ENCODE results near the gene AKR1C2.
"Not testable (repeated sequence)": the region's sequence is repeated elsewhere in the genome, so short reads cannot be mapped to it uniquely, and the experiment has no call there.

Gene AKR1C2

DNA sequence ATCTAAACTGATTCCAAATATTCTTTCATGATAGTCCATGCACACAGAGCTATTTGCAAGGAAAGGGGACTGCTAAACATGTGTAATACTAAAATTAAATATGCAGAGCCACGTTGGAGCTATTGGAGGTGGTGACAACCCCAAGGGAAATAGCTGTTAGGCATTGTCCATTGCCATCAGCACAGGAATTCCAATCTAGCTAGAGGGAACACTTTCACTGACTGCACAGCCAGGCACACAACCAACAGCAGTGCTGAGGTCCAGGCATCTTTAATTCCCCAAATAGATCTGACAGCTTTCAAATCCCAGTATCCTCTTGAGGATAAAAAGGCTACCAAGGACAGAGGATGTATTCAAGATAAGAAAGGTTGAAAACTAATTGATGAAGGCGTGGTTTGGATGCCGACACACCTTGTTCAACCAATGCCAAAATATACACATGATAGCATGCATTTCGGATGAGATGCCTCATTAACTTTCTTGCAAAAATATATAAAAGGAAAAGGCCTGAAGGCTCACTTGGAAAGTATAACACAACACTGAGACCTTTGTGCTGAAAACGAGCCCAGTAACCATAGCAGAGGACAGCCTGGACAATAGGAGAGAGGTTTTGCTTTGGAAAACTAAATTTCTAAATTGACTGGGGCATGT is 52.0 kb downstream of the AKR1C2 start:
- not testable (repeated sequence) for DNase-seq

DNA sequence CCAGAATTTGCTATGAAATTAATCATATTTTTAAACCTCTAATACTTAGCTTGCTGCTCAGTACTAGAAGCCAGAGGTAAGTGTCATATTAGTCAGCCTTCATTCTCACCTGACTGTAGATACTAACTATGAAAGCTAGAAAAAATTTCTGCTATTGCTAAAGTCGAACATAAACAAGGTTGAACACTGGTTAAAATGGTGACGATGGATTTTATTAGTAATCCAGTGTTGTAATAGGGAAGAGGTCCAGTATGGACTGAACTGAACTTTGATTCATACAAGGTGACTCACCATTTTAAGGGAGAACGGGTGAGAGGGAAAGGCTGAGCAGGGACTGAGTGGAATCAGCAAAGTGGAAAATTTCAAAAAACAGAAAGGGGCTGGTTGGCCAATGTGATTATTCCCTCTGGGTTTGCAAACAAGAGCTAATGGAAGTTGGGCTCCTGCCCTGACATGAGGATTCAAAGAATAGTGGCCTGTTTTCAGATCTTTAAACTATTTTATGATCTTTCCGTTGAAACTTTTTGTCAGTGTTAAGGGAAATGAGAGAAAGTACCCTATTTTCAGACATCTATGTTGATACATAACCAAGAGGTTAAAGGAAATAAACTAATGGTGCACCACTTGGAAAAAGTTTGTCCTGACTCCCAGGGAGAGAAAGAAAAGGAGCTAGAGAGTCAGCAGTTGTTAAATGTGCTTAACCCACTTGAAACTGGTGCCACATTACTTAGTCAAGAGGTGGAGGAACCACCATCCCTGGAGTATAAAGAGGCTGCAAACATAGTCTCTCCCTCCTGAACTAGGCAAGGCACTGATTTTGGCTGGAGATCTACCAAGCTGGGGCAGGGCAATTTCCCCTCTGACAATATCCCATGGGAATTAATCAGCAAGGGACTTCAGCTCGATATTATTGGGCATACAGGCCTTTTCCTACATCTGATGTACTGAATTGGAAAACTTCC is 55.7 kb downstream of the AKR1C2 start:
- no peak for DNase-seq

DNA sequence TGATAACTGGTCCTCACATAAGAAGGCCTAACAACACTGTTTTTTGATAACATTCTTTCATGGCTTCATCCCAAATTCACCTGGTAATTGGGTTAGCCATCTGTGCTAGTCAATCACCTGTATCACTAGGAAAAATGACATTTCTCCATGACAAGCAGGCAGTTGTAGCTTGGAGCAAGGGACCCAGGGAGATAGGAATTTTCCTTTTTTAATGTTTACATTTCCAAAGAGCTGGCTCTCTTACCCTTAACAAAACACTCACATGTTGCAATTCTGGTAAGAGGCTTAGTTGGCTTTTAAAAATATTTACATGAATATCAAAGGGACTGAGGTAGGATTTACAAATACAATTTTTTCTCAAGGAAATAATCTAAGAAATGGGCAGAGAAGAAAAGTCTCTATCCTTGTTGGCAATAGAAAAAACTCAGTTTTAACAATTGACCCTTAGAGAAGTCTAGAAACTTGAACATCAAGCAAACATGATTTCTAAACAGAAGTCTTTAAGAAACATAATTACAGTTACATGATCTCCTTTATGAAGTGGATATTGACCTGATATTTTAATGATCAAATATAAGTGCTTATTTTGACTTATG is 56.5 kb downstream of the AKR1C2 start:
- no peak for DNase-seq

DNA sequence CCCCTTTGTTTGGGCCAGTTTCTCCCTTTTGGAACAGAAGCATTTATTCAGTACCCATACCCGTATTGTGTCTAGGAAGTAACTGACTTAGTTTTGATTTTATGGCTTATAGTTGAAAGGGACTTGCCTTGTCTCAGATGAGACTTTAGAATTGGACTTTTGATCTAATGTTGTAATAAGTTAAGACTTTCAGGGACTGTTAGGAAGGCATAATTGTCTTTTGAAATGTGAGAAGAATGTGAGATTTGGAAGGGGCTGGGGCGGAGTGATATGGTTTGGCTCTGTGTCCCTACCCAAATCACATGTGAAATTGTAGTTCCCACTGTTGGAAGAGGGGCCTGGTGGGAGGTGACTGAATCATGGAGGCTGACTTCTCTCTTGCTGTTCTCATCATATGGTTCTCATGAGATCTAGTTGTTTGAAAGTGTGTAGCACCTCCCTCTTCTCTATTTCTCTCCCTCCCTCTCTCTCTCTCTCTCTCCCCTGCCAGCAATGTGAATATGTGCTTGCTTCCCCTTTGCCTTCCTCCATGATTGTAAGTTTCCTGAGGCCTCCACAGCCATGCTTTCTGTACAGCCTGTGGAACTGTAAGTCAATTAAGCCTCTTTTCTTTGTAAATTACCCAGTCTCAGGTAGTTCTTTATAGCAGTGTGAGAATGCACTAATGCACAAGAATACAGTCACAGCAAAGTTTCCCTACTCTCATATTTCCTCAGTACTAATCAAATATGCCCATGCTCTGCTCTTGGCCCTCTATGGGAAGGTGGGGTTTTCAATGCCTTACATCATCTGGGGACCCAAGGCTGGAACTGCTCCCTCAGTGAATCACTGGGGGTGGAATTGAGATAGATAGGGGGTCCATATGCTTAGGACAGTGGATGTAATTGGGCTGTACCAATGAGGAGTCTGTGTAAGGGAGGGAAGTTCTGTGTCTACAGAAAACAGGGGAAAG is 57.6 kb downstream of the AKR1C2 start:
- no peak for DNase-seq

DNA sequence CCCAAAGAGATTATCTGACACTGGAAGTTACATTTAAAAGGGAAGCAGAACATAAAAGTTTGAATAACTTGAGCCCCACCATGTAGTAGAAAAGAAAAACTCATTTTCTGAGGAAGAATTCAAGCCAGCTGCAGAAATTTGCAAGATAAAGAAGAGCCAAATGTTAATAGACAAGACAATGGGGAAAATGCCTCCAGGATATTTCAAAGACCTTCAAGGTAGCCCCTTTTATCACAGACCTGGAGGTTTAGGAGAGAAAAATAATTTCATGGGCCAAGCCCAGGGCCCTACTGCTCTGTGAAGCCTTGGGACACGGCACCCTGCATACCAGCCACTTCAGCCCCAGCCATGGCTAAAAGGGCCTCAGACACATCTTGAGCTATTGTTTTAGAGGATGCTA is 58.8 kb downstream of the AKR1C2 start:
- no peak for DNase-seq

DNA sequence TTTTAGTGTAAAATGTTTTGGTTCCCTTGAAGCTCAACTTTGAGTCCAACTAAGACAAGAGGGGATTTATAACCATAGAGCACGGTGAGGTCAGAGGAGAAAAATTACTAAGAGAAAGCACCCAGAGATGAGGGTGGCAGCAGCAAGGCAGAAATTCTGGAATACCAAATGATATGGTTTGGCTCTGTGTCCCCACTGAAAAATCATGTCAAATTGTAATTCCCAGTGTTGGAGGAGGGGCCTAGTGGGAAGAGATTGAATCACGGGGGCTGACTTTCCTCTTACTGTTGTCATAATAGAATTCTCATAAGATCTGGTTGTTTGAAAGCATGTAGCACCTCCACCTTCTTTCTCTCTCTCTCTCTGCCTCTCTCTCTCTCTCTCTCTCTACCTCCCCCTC is 59.8 kb downstream of the AKR1C2 start:
- no peak for DNase-seq

DNA sequence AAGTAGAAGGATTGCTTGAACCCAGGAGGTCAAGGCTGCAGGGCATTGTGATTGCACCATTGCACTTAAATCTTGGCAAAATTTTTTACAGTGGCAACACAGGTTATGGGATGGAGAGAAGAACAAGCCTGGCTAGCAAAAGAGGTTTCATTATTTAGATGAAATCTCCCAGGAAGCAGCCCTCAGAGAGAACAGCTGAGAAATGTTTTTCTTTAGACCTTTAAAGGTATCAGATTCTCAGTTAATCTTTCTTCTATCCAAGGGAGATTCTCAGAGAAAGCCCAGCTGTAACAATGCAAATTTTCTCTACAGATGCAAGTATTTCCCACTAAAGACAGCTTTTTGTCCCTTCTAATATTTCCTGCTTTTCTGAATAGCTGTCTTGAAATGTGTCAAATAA is 60.2 kb downstream of the AKR1C2 start:
- not testable (repeated sequence) for DNase-seq

DNA sequence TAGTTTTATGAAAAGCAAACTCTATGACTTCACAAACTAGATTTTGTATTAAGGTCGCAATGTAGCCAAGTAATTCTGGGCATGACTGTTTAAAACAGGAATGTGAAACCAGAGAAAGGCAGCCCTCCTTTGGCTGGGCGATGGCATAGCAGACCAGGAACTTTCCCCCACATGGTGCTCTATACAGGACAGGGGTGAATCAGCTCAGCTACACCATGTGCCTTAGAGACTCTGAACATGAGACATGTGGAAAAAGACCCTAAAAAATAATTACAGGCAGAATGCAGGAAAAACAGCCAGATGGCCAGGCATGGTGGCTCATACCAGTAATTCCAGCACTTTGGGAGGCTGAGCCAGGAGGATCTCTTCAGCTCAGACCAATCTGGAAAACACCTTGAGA is 60.7 kb downstream of the AKR1C2 start:
- not testable (repeated sequence) for DNase-seq

DNA sequence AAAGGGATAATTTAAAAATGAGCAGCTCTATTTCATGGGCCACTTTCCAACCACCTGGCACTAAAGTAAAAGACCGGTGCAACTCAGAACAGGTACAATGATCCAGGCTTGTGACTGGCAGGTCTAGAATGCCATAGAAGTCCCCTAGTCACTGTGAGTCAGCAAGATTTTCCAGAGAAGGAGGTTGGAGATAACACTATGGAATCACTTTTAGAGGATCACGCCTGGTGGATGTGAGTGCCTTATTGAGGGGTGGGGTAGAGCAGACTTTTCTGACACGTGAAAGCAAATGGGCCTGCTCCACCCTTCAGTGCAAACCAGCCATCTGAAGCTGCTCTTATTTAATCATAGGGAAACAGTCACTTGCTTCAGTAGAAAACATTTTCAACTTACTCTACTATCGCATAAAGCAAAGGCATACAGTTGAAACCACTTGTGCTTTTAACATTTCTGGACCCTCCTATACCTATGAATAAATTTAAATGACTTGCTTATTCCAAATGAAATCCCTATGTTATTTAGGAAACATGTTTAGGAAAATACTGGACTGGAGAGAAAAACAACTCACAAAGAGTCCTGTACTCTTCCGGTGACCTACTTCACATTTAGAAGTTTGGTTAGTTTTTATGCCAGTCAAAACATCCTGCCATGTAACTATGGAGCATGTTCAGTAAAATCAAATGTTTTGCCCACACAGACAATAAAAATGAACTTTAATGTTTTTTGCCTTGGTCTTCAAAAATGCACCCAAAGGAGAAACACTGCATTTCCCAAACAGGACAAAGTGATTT is 61.9 kb downstream of the AKR1C2 start:
- DNase-seq: no peak

DNA sequence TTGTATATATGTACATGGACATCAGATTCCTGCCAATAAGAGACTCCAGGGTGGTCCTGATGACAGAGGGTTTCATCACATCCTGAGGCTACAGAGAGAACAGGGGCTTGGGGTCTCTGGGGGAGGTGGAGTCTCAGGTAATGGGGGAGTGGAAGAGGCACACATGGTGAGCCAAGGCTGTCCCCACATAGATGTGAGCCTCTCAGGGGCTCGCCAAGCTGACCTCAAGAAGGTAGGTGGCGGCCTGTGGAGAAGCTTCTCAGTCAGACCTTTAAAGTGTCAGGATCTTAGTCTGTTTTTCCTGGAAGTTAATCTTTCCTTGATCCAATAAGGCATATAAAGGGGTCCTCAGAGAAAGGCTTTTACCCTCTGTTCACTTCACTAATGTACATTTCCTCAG is 62.7 kb downstream of the AKR1C2 start:
- DNase-seq: not testable (repeated sequence)

DNA sequence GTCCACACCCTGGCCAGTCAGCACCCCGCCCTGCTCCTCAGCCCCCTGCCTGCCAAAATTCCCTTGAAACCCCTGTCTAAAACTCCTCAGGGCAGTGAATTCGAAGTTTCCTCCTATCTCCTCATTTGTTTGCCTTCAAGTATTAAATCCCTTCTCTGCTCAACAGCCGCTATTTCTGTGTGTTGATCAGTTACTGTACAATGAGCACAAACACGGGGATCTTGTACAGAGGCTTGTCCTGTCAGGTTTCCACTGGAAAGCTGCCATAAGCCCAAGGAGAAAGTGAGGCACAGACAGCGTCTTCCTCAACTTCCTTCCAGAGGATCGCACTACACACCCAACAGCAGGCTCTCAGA is 63.6 kb downstream of the AKR1C2 start:
- not testable (repeated sequence) for DNase-seq

DNA sequence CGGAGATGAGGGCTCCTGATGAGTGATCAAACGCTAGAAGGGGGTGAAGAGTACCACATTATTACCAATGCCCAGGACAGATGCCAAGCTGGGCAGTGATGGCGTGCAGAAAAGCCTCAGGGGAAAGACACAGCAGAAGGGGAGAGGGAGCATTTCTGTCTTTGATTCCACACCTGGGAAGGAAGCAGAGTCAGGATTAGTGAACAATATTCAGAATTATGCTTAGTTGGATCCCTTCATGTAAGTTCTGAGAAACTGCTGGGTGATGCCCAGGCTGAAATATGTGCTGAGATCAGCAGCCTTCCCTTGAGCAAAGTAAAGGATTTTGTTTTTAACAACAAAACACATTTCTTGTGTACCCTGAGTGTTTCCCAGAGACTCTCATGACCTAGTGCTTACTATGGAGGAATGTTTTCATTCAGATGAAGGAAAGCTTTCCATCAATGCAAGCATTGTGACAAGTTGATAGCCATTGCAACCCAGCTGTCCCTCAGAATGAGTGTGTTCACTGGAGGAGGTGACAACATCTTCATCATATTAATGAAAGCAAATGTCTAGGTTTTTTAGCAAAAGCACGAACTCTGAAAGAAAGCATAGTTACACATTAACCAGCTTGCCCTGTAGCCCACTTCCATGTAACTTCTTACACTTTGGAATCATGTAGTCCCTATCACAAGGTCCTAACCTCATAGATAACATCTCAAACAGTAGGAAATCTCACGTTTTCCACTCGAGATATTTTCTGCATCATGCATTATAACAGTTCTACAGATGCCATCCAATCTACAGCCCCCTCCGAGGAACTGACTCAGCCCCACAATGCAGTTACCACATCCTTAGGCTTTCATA is 64.2 kb downstream of the AKR1C2 start:
- DNase-seq: no peak
